ENCODE measurements around the gene TATDN3. TPM values are rescaled to one million over a fixed set of nuclear protein-coding genes. Genes with fewer than 3 reads are reported as not detected.

TATDN3 gene
- polyA plus RNA-seq, 5 donors, result 11.6 to 19.2 (median 15.0) TPM

Other genes with a start within 250 kb of the TATDN3 start
- 10 to 100 TPM in 4 of 5 donors, 1 to 10 TPM in 1; 5.9 to 30.2 (median 21.9) TPM for gene ATF3, start 183.1 kb upstream of the TATDN3 start, polyA plus RNA-seq (ENCODE audit: insufficient read depth in 1 of 5, insufficient read length in 5 of 5, low replicate concordance in 1 of 5)
- 1 to 10 TPM; 2.0 to 4.0 (median 2.2) TPM for gene BATF3, start 92.1 kb upstream of the TATDN3 start, polyA plus RNA-seq (ENCODE audit: insufficient read depth in 1 of 5, insufficient read length in 5 of 5, low replicate concordance in 1 of 5)
- gene NSL1, start 117 bp upstream of the TATDN3 start, polyA plus RNA-seq (ENCODE audit: insufficient read depth in 1 of 5, insufficient read length in 5 of 5, low replicate concordance in 1 of 5), result 10 to 100 TPM; 37.6 to 53.0 (median 43.7) TPM
- gene SPATA45, start 55.8 kb downstream of the TATDN3 start, polyA plus RNA-seq (ENCODE audit: insufficient read depth in 1 of 5, insufficient read length in 5 of 5, low replicate concordance in 1 of 5), result 1 to 10 TPM in 1 of 5 donors, under 1 TPM in 4; 0.37 to 1.2 (median 0.69) TPM
- gene FLVCR1, start 66.4 kb downstream of the TATDN3 start, polyA plus RNA-seq (ENCODE audit: insufficient read depth in 1 of 5, insufficient read length in 5 of 5, low replicate concordance in 1 of 5), result 10 to 100 TPM; 14.2 to 26.0 (median 21.9) TPM
- gene VASH2, start 158.6 kb downstream of the TATDN3 start, polyA plus RNA-seq (ENCODE audit: insufficient read depth in 1 of 5, insufficient read length in 5 of 5, low replicate concordance in 1 of 5), result 10 to 100 TPM; 24.0 to 38.4 (median 33.1) TPM
- 10 to 100 TPM; 33.1 to 53.7 (median 44.4) TPM for gene ANGEL2, start 224.0 kb downstream of the TATDN3 start, polyA plus RNA-seq (ENCODE audit: insufficient read depth in 1 of 5, insufficient read length in 5 of 5, low replicate concordance in 1 of 5)

Measured in right lung (tissue), 5 donors.